Cardiac fibroblast (primary cell): Measurements from ENCODE around the gene SUPT20H.

Experiments used
- DNase-seq, 2 donors: peaks; one replicate each; pipeline versions ENCODE4 v3.0.0 to v3.0.0-alpha.2; 2010; ENCODE audit warnings: low read depth in 2 of 2
- H3K4me3 ChIP-seq, 2 donors: replicated peaks in 1 of 2; 1 replicate in 1 of 2; 2 replicates in 1 of 2; pipeline ENCODE4 v1.5.1; 2011; ENCODE audit warnings: low read depth in 2 of 2, low read length in 2 of 2, mild to moderate bottlenecking in 2 of 2, moderate library complexity in 1 of 2
- CTCF ChIP-seq: IDR thresholded peaks from one replicate; pipeline ENCODE4 v1.5.1; 2011; ENCODE audit warnings: low read depth, mild to moderate bottlenecking, low read length, inconsistent platforms

Gene SUPT20H

GRCh38 chr13:37102896-37103295 is 43.4 kb upstream of the SUPT20H start:
- no peak overlapping the region for H3K4me3 ChIP-seq
- TF ChIP-seq CTCF, result no peak
- peak in 1 of 2 donors; percentile 24 for DNase-seq

DNA sequence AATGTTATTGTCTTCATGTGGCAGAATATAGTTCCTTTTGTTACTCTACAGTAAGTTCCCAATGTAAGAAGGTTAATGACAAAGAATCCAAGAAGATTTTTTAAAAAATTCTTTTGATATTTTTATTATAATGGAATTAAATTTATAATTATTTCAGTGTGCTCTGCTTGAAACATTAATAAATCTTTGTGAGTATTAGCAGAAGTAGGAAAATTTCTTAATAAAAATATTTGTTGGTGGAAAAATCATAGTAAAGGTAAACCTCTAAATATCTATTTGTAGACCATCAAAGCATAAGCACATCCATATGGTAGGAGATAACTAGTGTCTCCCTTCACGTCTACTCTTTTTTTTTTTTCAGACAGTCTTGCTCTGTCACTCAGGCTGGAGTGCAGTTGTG is 41.7 kb upstream of the SUPT20H start:
- no peak for DNase-seq
- TF ChIP-seq CTCF, result no peak
- H3K4me3 ChIP-seq, result no peak overlapping the region

DNA sequence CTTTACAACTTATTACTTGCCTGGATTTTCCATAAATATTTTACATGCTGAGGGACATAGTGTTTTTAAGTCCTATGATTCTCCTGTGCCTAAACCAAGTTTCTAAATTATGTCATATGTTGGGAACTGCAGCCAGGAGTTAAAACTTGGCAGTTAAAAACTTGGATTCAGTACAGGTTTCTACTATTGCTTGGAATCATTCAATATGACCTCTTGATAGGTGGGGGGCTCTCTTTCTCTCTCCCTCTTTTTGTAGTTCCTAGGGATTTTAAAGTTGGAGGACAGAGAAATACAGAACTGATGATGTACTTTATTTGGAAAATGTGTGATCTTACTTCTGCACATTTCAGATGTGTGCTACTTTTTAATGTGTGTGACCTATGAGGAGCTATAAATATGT is 41.2 kb upstream of the SUPT20H start:
- DNase-seq, result peak in 1 of 2 donors; percentile 10
- no peak overlapping the region for H3K4me3 ChIP-seq
- no peak for TF ChIP-seq CTCF

GRCh38 chr13:37097076-37097475 is 37.6 kb upstream of the SUPT20H start:
- H3K4me3 ChIP-seq, result no peak overlapping the region
- TF ChIP-seq CTCF, result no peak
- DNase-seq, result peak in 1 of 2 donors; percentile 16

GRCh38 chr13:37094840-37095239 is 35.4 kb upstream of the SUPT20H start:
- DNase-seq, result no peak
- no peak for TF ChIP-seq CTCF

DNA sequence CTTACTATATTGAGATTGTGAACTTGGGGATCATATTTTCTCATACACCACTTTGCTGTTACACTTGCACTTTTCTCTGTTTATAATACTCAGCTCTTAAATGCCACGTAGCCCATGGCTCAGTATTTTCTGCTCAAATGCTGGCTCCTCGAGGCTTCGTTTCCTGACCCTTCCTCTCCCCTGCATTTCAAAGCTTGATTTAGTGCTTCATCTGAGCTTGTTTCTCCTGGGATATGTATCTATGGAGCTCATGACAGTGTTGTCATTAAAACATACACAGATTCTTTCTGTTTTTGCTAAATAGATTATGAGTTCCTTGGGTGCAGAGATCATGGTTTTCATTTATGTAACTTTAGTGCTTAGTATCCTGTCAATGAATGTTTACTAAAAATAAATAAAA is 34.6 kb upstream of the SUPT20H start:
- no peak for DNase-seq
- H3K4me3 ChIP-seq, result no peak overlapping the region
- TF ChIP-seq CTCF, result no peak

More at GRCh38 chr13:37094840-37095239, 35.4 kb upstream of the SUPT20H start:
- no peak overlapping the region for H3K4me3 ChIP-seq

DNA sequence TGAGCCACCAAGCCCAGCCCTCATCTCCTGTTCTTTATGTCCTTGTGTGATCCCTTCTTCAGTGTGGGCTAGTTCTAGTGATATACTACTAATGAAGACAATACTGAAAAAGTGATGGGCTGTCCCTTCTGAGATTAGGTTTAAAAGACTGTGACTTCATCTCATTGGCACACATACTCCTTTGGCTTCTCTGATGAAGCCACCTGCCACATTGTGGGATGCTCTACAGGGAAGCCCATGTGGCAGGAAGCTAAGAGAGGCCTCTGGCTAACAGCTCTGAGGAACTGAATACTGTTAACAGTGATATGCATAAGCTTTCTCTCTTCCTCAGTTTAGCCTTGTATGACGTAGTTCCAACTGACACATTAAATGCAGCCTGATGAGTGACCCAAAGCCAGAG is 32.3 kb upstream of the SUPT20H start:
- DNase-seq, result no peak
- H3K4me3 ChIP-seq, result no peak overlapping the region
- no peak for TF ChIP-seq CTCF
